Mucosa of descending colon (tissue), 3 donors: Measurements from ENCODE around the gene MYO18B. TPM values are rescaled to one million over a fixed set of nuclear protein-coding genes. Genes with fewer than 3 reads are reported as not detected.

Source experiments
- ATAC-seq: fragments of 200-7000 bp; cut with Tn5 transposase; one replicate; pipeline ENCODE4 v1.9.1; 2020; ENCODE audit warnings: mild to moderate bottlenecking, moderate library complexity
- DNase-seq, 3 donors: peaks; one replicate each; pipeline ENCODE4 v3.0.0-alpha.2; 2020
- H3K36me3 ChIP-seq: fragments of 200-600 bp; one replicate; pipeline ENCODE4 v1.8.0; 2021; ENCODE audit warnings: low read depth, mild to moderate bottlenecking
- H3K4me1 ChIP-seq: fragments of 200-600 bp; one replicate; pipeline ENCODE4 v1.8.0; 2021; ENCODE audit warnings: low read depth, mild to moderate bottlenecking
- H3K4me3 ChIP-seq: fragments of 200-600 bp; one replicate; pipeline ENCODE4 v1.8.0; 2021; ENCODE audit warnings: mild to moderate bottlenecking
- H3K9me3 ChIP-seq: fragments of 200-600 bp; one replicate; pipeline ENCODE4 v1.8.0; 2021; ENCODE audit warnings: mild to moderate bottlenecking
- intact Hi-C, 2 donors: fragments of 100-400 bp; cut with DNase I in 1 of 2; cut with micrococcal nuclease in 1 of 2; formaldehyde crosslinking; loops; one replicate each; pipeline versions ENCODE4 v1.11.0 to v1.11.1; 2022; cut with DNase I, micrococcal nuclease
- total RNA-seq, 3 donors: library from RNA; stranded (reverse); fragmentation: NEBNext Ultra II Directional in 2 of 3; extraction: Animal tissue kit (Norgen Biotek cat#: 25700) in 2 of 3; gene quantifications; one replicate each; pipeline versions ENCODE4 v1.2.1 to v1.2.4, GENCODE V29; 2021 to 2023
- TF ChIP-seq, protein P1 (sequence below): fragments of 200-600 bp; IDR thresholded peaks from one replicate; pipeline ENCODE4 v1.8.0; 2022; ENCODE audit warnings: antibody characterized with exemption, mild to moderate bottlenecking
- donor health status: DM: no; HTN: no; CAD: no; lungs with moderate emphysema.
- donor health status: DM: no; HTN: no; CAD: no.
- donor health status: DM: no; HTN: yes; CAD: no.

The MYO18B gene
- total RNA-seq, 3 donors from 2014 or later: 0.03 to 0.17 (median 0.12) TPM

DNA sequence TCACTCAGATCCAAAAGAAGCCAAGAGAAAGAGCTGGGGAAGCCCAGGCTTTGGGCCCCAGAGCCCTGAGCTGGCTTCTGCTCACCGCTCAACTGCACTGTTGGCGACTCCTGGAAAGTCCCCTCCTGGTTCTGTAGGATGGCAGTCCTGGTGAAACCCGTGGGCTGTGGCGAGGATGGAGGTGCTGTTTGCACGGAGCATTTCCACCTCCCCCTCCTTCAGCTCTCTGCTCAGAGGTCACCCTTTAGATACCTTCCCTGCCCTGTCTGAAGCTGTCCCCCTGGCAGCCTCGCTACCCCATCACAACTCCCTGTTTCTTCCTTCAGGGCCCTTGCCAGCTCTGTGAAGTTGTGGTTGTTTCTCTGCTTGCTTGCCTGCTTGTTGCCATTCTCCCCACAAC lies 97.8 kb downstream of the MYO18B start:
- Histone ChIP-seq H3K9me3 (no peaks in the 10 kb centered on the region), H3K4me3 (no peak overlapping the region), H3K36me3 (no peaks in the 10 kb centered on the region), H3K4me1 (no peaks in the 10 kb centered on the region)
- no peak for DNase-seq
- TF ChIP-seq, protein P1, sequence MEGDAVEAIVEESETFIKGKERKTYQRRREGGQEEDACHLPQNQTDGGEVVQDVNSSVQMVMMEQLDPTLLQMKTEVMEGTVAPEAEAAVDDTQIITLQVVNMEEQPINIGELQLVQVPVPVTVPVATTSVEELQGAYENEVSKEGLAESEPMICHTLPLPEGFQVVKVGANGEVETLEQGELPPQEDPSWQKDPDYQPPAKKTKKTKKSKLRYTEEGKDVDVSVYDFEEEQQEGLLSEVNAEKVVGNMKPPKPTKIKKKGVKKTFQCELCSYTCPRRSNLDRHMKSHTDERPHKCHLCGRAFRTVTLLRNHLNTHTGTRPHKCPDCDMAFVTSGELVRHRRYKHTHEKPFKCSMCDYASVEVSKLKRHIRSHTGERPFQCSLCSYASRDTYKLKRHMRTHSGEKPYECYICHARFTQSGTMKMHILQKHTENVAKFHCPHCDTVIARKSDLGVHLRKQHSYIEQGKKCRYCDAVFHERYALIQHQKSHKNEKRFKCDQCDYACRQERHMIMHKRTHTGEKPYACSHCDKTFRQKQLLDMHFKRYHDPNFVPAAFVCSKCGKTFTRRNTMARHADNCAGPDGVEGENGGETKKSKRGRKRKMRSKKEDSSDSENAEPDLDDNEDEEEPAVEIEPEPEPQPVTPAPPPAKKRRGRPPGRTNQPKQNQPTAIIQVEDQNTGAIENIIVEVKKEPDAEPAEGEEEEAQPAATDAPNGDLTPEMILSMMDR: no peak
- intact Hi-C loops: no loop called here
- ATAC-seq: no peak

DNA sequence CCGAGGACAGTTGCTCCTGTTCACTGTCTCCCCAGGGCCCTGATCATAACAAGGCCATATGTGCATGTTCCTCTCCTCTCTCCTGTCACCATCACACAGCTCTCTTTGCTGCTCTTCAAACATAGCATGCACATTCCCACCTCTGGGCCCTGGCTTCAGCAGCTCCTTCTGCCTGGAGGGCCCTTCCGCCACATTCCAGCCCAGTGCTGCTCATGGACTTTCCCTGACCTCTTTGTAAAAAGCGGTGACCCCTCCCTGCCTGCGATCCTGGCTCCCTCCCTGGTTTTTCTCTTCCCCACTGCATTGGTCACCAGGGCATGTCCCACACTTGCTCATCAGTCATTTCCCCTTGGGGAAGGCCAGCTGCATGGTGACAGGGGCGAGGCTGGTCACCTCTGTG lies 98.2 kb downstream of the MYO18B start:
- intact Hi-C loops: no loop called here
- no peak for ATAC-seq
- DNase-seq: no peak
- H3K4me1 ChIP-seq: no peaks in the 10 kb centered on the region
- TF ChIP-seq, protein P1: no peak
- no peak overlapping the region for H3K4me3 ChIP-seq
- no peaks in the 10 kb centered on the region for H3K36me3 ChIP-seq
- no peaks in the 10 kb centered on the region for H3K9me3 ChIP-seq

DNA sequence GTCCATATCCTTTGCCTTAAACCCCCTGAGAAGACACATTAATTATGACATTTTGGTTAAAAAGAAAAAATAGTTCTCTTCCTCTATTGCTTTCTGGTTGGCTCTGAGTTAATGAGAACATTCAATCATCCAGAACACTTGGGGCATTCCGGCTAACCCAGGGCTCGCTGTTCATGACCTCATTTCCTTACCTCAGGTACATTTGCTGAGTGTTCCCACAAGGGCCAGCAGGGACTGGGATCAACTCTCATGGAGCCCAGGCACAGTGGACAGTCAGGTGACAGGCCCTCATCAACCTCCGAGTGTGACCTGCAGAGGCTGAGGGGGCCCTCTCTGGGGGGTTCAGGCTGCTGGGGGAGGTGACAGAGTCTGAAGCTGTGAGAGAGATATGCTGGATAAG lies 98.9 kb downstream of the MYO18B start:
- intact Hi-C loops: no loop called here
- no peak overlapping the region for H3K4me3 ChIP-seq
- no peaks in the 10 kb centered on the region for H3K9me3 ChIP-seq
- TF ChIP-seq, protein P1: no peak
- ATAC-seq (no peak), DNase-seq (no peak)
- H3K4me1 ChIP-seq: no peaks in the 10 kb centered on the region
- H3K36me3 ChIP-seq: no peaks in the 10 kb centered on the region

DNA sequence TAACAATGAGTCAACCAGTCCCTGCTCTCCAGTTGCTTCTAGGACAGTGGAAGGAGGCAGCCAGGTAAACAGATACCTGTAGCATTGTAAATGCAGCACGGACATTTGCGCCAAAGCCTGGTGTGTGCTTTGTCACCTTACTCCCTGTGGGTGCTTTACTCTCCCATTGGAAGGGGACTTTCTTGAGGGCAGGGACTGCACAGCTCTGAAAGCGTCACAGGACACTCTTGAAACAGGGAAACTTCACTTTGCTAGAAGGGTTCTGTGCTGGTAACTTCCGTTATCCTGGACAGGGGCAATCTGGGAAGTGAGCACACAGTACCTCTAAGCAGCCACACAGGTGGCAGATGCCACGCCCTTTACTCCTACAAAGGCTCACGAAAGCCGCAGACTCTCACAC lies 99.8 kb downstream of the MYO18B start:
- Histone ChIP-seq H3K4me1 (no peaks in the 10 kb centered on the region), H3K9me3 (no peaks in the 10 kb centered on the region), H3K36me3 (no peaks in the 10 kb centered on the region), H3K4me3 (no peak overlapping the region)
- TF ChIP-seq, protein P1: no peak
- intact Hi-C loops: no loop called here
- ATAC-seq (no peak), DNase-seq (no peak)

DNA sequence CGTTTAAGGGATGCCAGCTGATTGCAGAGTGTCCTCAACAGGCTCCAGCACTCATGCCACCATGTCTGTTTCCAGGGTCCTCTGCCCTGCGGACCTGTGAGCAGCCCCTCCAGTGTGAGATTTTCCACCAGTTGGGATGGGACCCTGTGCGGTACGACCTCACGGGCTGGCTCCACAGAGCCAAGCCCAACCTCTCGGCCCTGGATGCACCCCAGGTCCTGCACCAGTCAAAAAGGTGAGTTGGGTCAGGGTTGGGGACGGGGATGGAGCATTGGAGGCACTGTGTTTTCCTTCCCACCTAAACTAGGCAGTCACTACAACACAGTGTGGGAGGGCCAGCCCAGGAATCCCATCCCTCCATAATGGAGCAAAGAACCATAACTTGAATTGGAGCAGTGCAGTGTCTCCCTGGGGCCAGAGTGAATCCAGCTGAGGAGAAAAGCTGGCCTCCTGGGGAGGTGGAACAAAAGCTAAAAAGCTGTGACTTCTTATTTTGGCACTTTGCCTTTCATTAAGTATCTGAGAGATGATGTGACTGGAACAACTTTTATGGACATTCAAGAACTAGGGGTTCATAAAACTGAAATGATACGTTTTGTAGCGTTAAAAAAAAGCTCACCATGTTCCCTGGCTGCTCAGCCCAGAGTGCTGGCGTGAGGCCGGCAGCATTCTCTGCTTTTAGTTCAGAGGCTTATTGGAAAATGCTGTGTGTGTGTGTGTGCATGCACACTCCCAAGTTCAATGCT lies 101.8 kb downstream of the MYO18B start:
- TF ChIP-seq, protein P1: no peak
- H3K4me1 ChIP-seq: no peaks in the 10 kb centered on the region
- intact Hi-C loops: no loop called here
- DNase-seq (no peak), ATAC-seq (no peak)
- no peaks in the 10 kb centered on the region for H3K9me3 ChIP-seq
- H3K36me3 ChIP-seq: no peaks in the 10 kb centered on the region
- no peak overlapping the region for H3K4me3 ChIP-seq
